ENCODE results near the gene APOA4. TPM values are rescaled to one million over a fixed set of nuclear protein-coding genes. Genes with fewer than 3 reads are reported as not detected.
A peak's percentile ranks its signal among the peaks of the same experiment; 100 is the strongest.

APOA4 gene
- total and polyA plus RNA-seq, 9 of the 15 experiments (the other 6 are each of a cell fraction or from before 2014, with no cell fraction given) = 0.07 TPM; not detected in 8

DNA sequence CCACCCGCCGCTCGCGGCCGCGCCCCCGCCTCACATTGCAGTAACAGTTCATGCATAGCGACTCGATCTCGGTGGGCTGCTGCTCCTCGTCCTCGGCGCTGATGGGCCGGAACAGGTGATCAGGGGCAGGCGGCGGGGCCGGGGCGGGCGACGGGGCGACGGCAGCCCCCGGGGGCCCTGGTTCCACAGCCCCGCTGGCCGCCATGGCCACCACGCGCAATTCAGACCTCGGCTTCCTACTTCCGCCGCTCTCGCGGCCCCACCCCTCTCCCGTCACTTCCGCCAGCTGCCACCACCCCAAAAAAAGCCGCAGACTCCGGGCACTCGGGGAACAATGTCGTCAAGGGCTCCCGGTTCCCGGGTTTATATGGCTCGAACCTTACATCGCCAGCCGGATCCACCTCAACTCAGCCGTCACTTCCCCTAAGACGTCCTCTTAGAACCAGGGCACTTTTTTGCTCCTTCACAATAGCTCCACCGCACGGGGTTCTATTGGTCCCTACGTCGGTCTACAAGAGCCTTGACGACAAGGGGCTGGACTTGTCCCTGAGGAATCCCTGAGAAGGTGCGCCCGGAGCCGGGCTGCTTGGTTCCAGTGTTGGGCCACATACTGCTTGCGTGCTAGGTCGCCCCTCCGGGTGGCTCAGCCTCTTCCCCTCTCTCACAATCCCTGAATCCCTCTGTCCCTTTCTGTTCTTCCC is 35.2 kb downstream of the APOA4 start, which contains the start of gene ZPR1 (continued):
- TF ChIP-seq, protein P1, sequence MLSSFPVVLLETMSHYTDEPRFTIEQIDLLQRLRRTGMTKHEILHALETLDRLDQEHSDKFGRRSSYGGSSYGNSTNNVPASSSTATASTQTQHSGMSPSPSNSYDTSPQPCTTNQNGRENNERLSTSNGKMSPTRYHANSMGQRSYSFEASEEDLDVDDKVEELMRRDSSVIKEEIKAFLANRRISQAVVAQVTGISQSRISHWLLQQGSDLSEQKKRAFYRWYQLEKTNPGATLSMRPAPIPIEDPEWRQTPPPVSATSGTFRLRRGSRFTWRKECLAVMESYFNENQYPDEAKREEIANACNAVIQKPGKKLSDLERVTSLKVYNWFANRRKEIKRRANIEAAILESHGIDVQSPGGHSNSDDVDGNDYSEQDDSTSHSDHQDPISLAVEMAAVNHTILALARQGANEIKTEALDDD (IDR thresholded peaks at IDR 0.05) = no peak
- TF ChIP-seq ELF4 (CRISPR knock-in tag; IDR thresholded peaks at IDR 0.05) = 0 out of 2 replicates have a peak, but pooled peaks have one; percentile 52
- TF ChIP-seq MYNN (IDR thresholded peaks at IDR 0.05) = no peak
- TF ChIP-seq MYNN (CRISPR knock-in tag; IDR thresholded peaks at IDR 0.05) = no peak
- 0 out of 4 replicates have a peak, but pooled peaks have one; percentile 4 to 18 for TF ChIP-seq FOXK2 (conservative IDR thresholded peaks at IDR 0.05 in 1 of 2, IDR thresholded peaks at IDR 0.05 in 1 of 2; ENCODE audit: low read depth in 2 of 2)
- no peak for TF ChIP-seq TAF7 (tag; IDR thresholded peaks at IDR 0.05)
- no peak for TF ChIP-seq ZBED1 (IDR thresholded peaks at IDR 0.05)
- peak in 1 of 2 experiments; percentile 57; a peak in 1 of 4 replicates for TF ChIP-seq SRF (CRISPR knock-in tag; IDR thresholded peaks at IDR 0.05)
- 0 out of 2 replicates have a peak, but pooled peaks have one; percentile 18 for TF ChIP-seq CC2D1A (IDR thresholded peaks at IDR 0.05)
- 0 out of 2 replicates have a peak, but pooled peaks have one; percentile 26 for TF ChIP-seq ZBTB1 (CRISPR knock-in tag; IDR thresholded peaks at IDR 0.05; ENCODE audit: borderline replicate concordance, low read depth)
- TF ChIP-seq NONO (IDR thresholded peaks at IDR 0.05; ENCODE audit: low read depth in 2 of 2, low read length in 1 of 2) = no peak
- TF ChIP-seq ZKSCAN8 (CRISPR knock-in tag; IDR thresholded peaks at IDR 0.05) = no peak
- TF ChIP-seq ZBTB7A (IDR thresholded peaks at IDR 0.05; ENCODE audit: borderline replicate concordance, control insufficient read depth, low read depth, low read length) = peak; percentile 55; the same call in 1 of the 2 replicates
- TF ChIP-seq SIN3A (IDR thresholded peaks at IDR 0.05; ENCODE audit: borderline replicate concordance in 2 of 2, control insufficient read depth in 1 of 2, low read depth in 2 of 2, low read length in 2 of 2) = peak; percentile 96
- no peak for TF ChIP-seq ZNF707 (CRISPR knock-in tag; conservative IDR thresholded peaks at IDR 0.05)
- TF ChIP-seq EP400 (IDR thresholded peaks at IDR 0.05) = peak; percentile 86
- no peak for TF ChIP-seq BDP1 (IDR thresholded peaks at IDR 0.05; ENCODE audit: insufficient read depth, insufficient read length)
- peak; percentile 56; the same call in 1 of the 2 replicates for TF ChIP-seq L3MBTL2 (IDR thresholded peaks at IDR 0.05)
- peak; percentile 32; the same call in 1 of the 2 replicates for TF ChIP-seq NFIC (IDR thresholded peaks at IDR 0.05)
- no peak for TF ChIP-seq RNF2 (IDR thresholded peaks at IDR 0.05)
- TF ChIP-seq NR2C2 (CRISPR knock-in tag; IDR thresholded peaks at IDR 0.05) = no peak
- 0 out of 2 replicates have a peak, but pooled peaks have one; percentile 27 for TF ChIP-seq NR2C2 (tag; IDR thresholded peaks at IDR 0.05)
- TF ChIP-seq KLF10 (CRISPR knock-in tag; IDR thresholded peaks at IDR 0.05) = no peak
- no peak for TF ChIP-seq HOXB6 (CRISPR knock-in tag; IDR thresholded peaks at IDR 0.05; ENCODE audit: borderline replicate concordance)
- no peak for TF ChIP-seq KLF6 (CRISPR knock-in tag; IDR thresholded peaks at IDR 0.05; ENCODE audit: borderline replicate concordance)
- TF ChIP-seq, protein P2, sequence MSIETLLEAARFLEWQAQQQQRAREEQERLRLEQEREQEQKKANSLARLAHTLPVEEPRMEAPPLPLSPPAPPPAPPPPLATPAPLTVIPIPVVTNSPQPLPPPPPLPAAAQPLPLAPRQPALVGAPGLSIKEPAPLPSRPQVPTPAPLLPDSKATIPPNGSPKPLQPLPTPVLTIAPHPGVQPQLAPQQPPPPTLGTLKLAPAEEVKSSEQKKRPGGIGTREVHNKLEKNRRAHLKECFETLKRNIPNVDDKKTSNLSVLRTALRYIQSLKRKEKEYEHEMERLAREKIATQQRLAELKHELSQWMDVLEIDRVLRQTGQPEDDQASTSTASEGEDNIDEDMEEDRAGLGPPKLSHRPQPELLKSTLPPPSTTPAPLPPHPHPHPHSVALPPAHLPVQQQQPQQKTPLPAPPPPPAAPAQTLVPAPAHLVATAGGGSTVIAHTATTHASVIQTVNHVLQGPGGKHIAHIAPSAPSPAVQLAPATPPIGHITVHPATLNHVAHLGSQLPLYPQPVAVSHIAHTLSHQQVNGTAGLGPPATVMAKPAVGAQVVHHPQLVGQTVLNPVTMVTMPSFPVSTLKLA (conservative IDR thresholded peaks at IDR 0.05) = peak; percentile 83 to 92
- TF ChIP-seq YY1 (IDR thresholded peaks at IDR 0.05; ENCODE audit: borderline replicate concordance in 1 of 3, control insufficient read depth in 1 of 3, extremely low read depth in 1 of 3, insufficient read depth in 3 of 3, insufficient read length in 1 of 3, insufficient replicate concordance in 2 of 3, low read depth in 1 of 3, low read length in 2 of 3) = peak; percentile 62 to 95 (median 85)
